Measurements from ENCODE around the gene TMEM97.

TMEM97 gene

DNA sequence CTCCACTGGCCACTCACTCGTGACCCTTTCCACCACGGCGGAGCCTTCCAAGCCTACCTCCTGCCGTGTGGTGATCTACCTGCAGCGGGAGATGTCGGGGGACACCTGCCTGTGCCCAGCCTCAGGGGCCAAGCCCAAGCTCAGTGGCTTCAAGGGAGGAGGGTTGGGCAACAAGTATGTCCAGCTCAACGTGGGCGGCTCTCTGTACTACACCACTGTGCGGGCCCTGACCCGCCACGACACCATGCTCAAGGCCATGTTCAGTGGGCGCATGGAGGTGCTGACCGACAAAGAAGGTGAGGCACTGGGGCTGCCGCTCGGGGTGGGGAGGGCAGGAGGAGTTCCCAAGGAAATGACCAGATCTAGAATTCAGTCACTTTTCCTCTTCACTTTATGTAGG, 20.4 kb downstream of the TMEM97 start:
- H3K4me3 ChIP-seq (ENCODE audit: low read length), result no peak overlapping the region
- TF ChIP-seq, protein P1, sequence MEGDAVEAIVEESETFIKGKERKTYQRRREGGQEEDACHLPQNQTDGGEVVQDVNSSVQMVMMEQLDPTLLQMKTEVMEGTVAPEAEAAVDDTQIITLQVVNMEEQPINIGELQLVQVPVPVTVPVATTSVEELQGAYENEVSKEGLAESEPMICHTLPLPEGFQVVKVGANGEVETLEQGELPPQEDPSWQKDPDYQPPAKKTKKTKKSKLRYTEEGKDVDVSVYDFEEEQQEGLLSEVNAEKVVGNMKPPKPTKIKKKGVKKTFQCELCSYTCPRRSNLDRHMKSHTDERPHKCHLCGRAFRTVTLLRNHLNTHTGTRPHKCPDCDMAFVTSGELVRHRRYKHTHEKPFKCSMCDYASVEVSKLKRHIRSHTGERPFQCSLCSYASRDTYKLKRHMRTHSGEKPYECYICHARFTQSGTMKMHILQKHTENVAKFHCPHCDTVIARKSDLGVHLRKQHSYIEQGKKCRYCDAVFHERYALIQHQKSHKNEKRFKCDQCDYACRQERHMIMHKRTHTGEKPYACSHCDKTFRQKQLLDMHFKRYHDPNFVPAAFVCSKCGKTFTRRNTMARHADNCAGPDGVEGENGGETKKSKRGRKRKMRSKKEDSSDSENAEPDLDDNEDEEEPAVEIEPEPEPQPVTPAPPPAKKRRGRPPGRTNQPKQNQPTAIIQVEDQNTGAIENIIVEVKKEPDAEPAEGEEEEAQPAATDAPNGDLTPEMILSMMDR (conservative IDR thresholded peaks at IDR 0.05; ENCODE audit: low read length), result no peak
- DNase-seq (ENCODE audit: low read depth), result no peak

DNA sequence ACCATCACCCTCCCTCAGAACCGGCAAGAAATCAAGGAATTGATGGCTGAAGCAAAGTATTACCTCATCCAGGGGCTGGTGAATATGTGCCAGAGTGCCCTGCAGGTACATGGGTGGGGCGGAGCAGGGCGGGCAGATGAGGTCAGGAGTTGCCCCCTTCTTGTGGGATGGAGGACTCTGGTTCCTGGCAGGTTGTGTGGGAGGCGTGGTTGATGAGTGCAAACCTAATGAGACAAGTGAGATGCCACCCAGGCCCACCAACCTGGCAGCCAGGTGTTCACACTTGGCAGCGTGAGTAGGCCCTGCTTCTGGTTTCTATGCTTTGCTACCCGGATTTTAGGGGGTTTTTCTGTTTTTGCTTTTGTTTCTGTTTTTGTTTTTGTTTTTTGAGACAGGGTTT, 21.4 kb downstream of the TMEM97 start:
- TF ChIP-seq, protein P1 (conservative IDR thresholded peaks at IDR 0.05; ENCODE audit: low read length), result no peak
- no peak overlapping the region for H3K4me3 ChIP-seq (ENCODE audit: low read length)
- no peak for DNase-seq (ENCODE audit: low read depth)

DNA sequence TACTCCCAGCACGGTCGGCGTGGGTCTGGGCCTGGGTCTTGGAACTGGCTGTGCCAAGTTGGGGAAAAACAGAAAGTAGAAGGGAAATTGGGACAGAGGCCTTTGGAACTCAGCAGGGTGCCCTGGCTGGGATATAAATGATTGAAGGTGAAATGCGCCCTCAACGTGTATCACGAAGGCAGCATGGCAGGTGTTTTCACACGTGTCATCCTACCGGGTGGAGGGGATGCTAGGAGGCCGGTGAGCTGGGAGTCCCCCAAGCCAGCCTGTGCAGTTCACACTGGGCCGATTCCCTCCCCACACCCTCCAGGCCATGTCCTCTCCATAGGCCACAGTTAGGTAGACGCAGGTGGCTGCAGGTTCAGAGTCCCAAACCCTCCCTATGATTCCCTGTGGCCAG, 22.5 kb downstream of the TMEM97 start:
- no peak overlapping the region for H3K4me3 ChIP-seq (ENCODE audit: low read length)
- no peak for DNase-seq (ENCODE audit: low read depth)
- TF ChIP-seq, protein P1 (conservative IDR thresholded peaks at IDR 0.05; ENCODE audit: low read length), result no peak

DNA sequence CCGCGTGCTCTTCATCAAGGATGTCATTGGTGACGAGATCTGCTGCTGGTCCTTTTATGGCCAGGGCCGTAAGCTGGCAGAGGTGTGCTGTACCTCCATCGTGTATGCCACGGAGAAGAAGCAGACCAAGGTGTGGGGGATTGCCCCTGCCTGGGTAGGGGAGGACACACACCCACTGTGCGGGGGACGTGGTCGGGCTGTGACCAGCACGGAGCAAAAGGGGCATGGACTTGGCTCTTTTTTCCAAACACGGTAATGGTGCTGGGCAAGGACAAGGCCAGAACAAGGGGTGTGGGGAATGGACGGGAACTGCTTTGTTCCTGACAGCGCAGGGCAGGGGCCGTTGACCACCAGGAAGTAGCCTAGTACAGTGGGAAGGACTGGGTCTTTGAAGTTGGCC, 23.3 kb downstream of the TMEM97 start:
- TF ChIP-seq, protein P1 (conservative IDR thresholded peaks at IDR 0.05; ENCODE audit: low read length), result no peak
- no peak for DNase-seq (ENCODE audit: low read depth)
- H3K4me3 ChIP-seq (ENCODE audit: low read length), result no peak overlapping the region

DNA sequence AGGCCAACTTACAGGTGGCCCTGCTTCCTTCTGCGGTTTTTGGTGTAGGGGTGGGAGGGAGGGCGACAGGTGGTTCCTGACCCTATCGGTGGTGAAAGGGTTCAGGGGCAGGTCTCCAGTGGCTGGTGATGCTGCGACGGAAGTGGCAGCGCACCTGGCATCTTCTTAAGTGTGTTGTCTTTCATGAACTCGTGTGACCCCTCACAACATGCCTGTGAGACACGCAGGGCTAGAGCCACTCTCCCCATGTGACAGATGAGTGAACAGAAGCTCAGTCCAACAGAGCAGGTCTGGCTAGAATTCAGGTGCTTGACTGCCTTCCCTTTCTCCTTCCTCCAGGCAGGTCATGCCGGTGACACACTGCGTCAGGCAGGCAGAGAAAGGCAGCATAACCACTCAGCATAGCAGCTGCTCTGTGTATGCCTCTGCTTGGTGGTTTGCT, 24.5 kb downstream of the TMEM97 start:
- DNase-seq (ENCODE audit: low read depth), result no peak
- TF ChIP-seq, protein P1 (conservative IDR thresholded peaks at IDR 0.05; ENCODE audit: low read length), result no peak
- no peak overlapping the region for H3K4me3 ChIP-seq (ENCODE audit: low read length)

DNA sequence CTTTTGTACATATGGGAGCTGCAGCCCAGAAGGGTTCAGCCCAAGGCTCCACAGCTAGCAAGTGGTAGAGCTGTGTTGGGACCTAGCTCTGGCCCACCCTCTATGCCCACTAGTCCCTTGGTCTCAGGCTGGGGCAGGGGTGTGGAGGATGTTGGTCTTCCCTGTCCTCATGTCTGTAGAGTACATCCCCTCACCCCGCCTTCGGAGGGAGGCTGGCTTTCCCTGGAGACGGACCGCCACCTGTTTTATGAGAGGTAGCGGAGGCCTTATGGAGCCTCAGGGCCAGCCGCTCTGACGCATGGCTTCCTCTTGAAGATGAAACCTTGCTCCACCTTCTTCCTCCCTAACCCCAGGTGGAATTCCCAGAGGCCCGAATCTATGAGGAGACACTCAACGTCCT, 25.0 kb downstream of the TMEM97 start:
- TF ChIP-seq, protein P1 (conservative IDR thresholded peaks at IDR 0.05; ENCODE audit: low read length), result no peak
- no peak for DNase-seq (ENCODE audit: low read depth)
- no peak overlapping the region for H3K4me3 ChIP-seq (ENCODE audit: low read length)

DNA sequence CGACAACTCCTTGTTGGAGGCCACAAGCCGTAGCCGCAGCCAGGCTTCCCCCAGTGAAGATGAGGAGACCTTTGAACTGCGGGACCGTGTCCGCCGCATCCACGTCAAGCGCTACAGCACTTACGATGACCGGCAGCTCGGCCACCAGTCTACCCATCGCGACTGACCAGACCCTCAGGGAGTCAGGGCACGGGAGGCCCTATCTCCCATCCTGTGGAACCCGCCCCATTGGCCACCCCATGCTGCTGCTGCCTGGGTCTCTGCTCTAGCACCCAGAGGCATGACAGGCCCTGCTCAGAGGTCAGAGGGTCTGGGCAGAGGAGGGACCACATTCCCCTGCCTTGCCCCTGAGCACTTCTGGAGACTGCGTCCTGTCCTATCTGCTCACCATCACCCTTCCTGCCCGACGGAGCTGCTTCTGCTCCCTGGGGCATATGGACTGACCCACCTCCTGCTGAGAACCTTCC, 25.5 kb downstream of the TMEM97 start:
- TF ChIP-seq, protein P1 (conservative IDR thresholded peaks at IDR 0.05; ENCODE audit: low read length), result no peak
- no peak for DNase-seq (ENCODE audit: low read depth)
- no peak overlapping the region for H3K4me3 ChIP-seq (ENCODE audit: low read length)
